NT2/D1 (cell line): Measurements from ENCODE around the gene CNR1.

Experiments
- SUZ12 ChIP-seq: IDR thresholded peaks from 2 replicates; pipeline ENCODE4 v1.6.1; 2011; ENCODE audit not compliant: insufficient read length, insufficient read depth; ENCODE audit errors: extremely low read depth
- YY1 ChIP-seq: IDR thresholded peaks from 2 replicates; pipeline ENCODE4 v1.6.1; 2011; ENCODE audit not compliant: insufficient read length, insufficient read depth
- ZNF274 ChIP-seq: IDR thresholded peaks from 2 replicates; pipeline ENCODE4 v1.6.1; 2011; ENCODE audit warnings: mild to moderate bottlenecking, low read depth, low read length

DNA sequence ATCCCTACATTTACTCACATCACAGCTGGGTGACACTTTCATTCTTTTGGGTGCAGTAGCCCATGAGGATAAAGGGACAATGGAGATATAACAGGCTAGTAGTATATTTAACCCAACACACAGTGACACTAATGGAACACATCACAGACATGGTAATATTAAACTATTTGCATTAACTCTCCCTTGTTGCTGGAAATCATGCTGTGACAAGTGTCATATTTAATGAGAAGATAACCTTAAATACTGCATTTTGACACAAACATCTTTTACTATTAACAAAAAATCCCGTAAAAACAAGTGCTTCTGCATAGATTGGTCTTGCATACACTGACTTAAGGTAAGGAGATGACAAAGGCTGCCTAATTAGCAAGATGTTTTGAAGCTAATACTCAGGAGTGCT, 45.5 kb downstream of the CNR1 start:
- TF ChIP-seq YY1 (no peak), ZNF274 (no peak), SUZ12 (no peak)
